Memory B cell (primary cell): ENCODE results near the gene CGB2.

Source experiments
- ATAC-seq: fragments of 150-1000 bp; cut with Tn5 transposase; 2 replicates; pipeline ENCODE4 v1.10.0; 2021; ENCODE audit warnings: low read depth, mild to moderate bottlenecking, moderate library complexity
- DNase-seq, 2 donors: peaks; one replicate each; pipeline ENCODE4 v3.0.0; 2022; ENCODE audit warnings: low spot score in 2 of 2
- H3K27ac Mint-ChIP-seq: one replicate; pipeline ENCODE4 v1.8.0; 2022; ENCODE audit warnings: mild to moderate bottlenecking, moderate library complexity, mixed read lengths
- H3K27me3 Mint-ChIP-seq: one replicate; pipeline ENCODE4 v1.8.0; 2022; ENCODE audit warnings: mixed read lengths
- H3K36me3 Mint-ChIP-seq: one replicate; pipeline ENCODE4 v1.8.0; 2022; ENCODE audit warnings: mild to moderate bottlenecking, mixed read lengths
- H3K4me1 Mint-ChIP-seq: one replicate; pipeline ENCODE4 v1.8.0; 2022; ENCODE audit warnings: mixed read lengths
- H3K4me3 Mint-ChIP-seq: one replicate; pipeline ENCODE4 v1.8.0; 2022; ENCODE audit warnings: mild to moderate bottlenecking, moderate library complexity, mixed read lengths
- H3K9me3 Mint-ChIP-seq: one replicate; pipeline ENCODE4 v1.8.0; 2022; ENCODE audit warnings: mixed read lengths

CGB2 gene

DNA sequence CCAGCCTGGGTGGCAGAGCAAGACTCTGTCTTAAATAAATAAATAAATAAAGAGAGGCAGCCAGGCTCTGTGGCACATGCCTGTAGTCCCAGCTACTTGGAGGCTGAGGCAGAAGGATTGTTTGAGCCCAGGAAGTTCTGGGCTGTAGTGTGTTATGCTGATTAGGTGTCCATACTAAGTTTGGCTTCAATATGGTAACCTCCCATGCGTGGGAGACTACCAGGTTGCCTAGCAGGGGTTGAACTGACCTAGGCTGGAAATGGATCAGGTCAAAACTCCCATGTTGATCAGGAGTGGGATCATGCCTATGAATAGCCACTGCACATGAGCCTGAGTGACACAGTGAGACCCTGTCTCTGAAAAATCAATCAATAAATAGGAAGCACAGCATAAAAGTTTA lies 49.6 kb downstream of the CGB2 start:
- H3K27me3 Mint-ChIP-seq: peaks cover 8% of the 10 kb centered on the region
- no peaks in the 10 kb centered on the region for H3K36me3 Mint-ChIP-seq
- no peak overlapping the region for H3K27ac Mint-ChIP-seq
- no peak overlapping the region for H3K4me3 Mint-ChIP-seq
- H3K4me1 Mint-ChIP-seq: peaks cover 4% of the 10 kb centered on the region
- no peak for DNase-seq
- ATAC-seq: no peak
- no peaks in the 10 kb centered on the region for H3K9me3 Mint-ChIP-seq
